Cardiac muscle cell (in vitro differentiated cells and primary cell): ENCODE results near the gene SH2D4B. TPM values are rescaled to one million over a fixed set of nuclear protein-coding genes. Genes with fewer than 3 reads are reported as not detected.

Experiments
- DNase-seq, 2 donors: peaks; one replicate each; pipeline versions ENCODE4 v3.0.0 to v3.0.0-alpha.2; 2010 to 2017; ENCODE audit warnings: low read depth in 1 of 2, low spot score in 1 of 2
- H3K27ac ChIP-seq: fragments of 200-600 bp; sonication (generic); 2 replicates; pipeline ENCODE4 v1.5.1; 2016
- H3K27me3 ChIP-seq: fragments of 200-600 bp; sonication (generic); 2 replicates; pipeline ENCODE4 v1.6.0; 2016; ENCODE audit warnings: control low read depth
- H3K36me3 ChIP-seq: fragments of 200-600 bp; sonication (generic); 2 replicates; pipeline ENCODE4 v1.5.1; 2016; ENCODE audit warnings: control low read depth
- H3K4me1 ChIP-seq: fragments of 200-600 bp; sonication (generic); 2 replicates; pipeline ENCODE4 v1.8.1; 2017; ENCODE audit warnings: low read depth, mild to moderate bottlenecking, mixed run types
- H3K4me3 ChIP-seq: fragments of 200-600 bp; sonication (generic); 2 replicates; pipeline ENCODE4 v1.5.1; 2016; ENCODE audit warnings: mild to moderate bottlenecking
- H3K9me3 ChIP-seq: fragments of 200-600 bp; sonication (generic); 2 replicates; pipeline ENCODE4 v1.5.1; 2017; ENCODE audit warnings: low read depth, mild to moderate bottlenecking, control low read depth
- polyA plus RNA-seq: library from polyadenylated mRNA; unstranded; fragments of >200 nt; fragmentation: Nextera tagmentation; extraction: Ambion mirVana; gene quantifications from 2 replicates; pipeline ENCODE4 v1.2.1, GENCODE V29; 2016
- total RNA-seq: library from RNA; depleted of rRNA; stranded (reverse); fragments of >200 nt; gene quantifications from 2 replicates; pipeline ENCODE4 v1.2.3, GENCODE V29; 2016
- TF ChIP-seq, protein P1 (sequence below): IDR thresholded peaks from 2 replicates; pipeline ENCODE4 v1.5.1; 2012; ENCODE audit warnings: low read depth, mild to moderate bottlenecking, low read length

SH2D4B gene
- total and polyA plus RNA-seq, 2 experiments from 2014 or later, result not detected

DNA sequence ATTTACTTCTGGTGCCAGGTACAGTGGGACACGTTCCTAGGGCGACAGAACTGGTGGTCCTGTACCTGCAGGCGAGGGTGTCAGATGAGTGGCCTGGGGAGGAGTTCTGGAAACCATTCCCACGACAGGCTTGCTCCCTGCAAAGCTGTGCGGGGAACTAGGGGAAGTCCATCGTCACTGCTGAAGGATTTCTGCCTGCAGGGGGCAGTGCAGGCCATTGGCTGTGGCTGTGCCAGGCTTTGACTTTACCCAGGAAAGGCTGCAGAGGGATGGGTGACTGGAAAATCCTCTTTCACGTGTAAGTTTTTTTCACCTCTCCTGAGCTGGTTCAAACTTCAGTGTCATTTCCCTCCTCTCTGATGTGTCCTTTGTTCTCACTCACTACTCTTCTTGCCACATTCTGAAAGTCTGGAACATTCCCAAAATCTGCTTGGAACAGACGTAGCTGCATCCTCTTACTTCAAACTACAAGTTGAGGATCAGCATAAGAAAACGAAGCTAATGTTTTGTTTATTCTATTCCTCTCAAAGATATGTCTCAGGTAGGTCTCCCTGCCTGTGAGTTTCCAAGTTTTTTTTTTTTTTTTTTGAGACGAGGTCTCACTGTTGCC, 126.5 kb downstream of the SH2D4B start:
- TF ChIP-seq, protein P1, sequence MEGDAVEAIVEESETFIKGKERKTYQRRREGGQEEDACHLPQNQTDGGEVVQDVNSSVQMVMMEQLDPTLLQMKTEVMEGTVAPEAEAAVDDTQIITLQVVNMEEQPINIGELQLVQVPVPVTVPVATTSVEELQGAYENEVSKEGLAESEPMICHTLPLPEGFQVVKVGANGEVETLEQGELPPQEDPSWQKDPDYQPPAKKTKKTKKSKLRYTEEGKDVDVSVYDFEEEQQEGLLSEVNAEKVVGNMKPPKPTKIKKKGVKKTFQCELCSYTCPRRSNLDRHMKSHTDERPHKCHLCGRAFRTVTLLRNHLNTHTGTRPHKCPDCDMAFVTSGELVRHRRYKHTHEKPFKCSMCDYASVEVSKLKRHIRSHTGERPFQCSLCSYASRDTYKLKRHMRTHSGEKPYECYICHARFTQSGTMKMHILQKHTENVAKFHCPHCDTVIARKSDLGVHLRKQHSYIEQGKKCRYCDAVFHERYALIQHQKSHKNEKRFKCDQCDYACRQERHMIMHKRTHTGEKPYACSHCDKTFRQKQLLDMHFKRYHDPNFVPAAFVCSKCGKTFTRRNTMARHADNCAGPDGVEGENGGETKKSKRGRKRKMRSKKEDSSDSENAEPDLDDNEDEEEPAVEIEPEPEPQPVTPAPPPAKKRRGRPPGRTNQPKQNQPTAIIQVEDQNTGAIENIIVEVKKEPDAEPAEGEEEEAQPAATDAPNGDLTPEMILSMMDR, result peak; percentile 93
- H3K27me3 ChIP-seq, result no peaks in the 10 kb centered on the region
- no peak overlapping the region for H3K27ac ChIP-seq
- peaks cover 21% of the 10 kb centered on the region for H3K4me1 ChIP-seq
- DNase-seq, result peak; percentile 73 to 91
- no peaks in the 10 kb centered on the region for H3K9me3 ChIP-seq
- no peak overlapping the region for H3K4me3 ChIP-seq
- H3K36me3 ChIP-seq, result no peaks in the 10 kb centered on the region

DNA sequence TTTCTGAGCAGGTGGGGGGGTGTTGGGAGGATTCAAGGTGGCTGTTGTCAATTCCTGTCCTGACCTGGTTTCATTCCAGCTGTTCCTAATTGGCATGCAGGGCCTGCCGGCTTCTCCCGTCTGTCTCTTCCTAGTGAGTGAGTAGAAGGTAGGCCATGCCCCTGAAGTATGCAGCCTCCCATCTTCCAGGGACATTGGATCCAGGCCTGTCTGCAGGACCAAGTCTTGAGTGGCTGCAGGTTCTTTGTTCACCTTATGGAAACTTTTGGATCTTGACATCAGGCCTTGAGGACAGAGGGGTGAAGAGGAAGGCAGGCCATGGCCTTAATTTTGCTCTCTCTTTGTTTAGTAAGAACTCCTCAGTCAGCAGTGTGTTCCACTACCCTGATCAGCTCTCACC, 131.8 kb downstream of the SH2D4B start:
- H3K4me3 ChIP-seq, result no peak overlapping the region
- H3K4me1 ChIP-seq, result peaks cover 4% of the 10 kb centered on the region
- DNase-seq, result no peak
- H3K27ac ChIP-seq, result no peak overlapping the region
- no peaks in the 10 kb centered on the region for H3K27me3 ChIP-seq
- TF ChIP-seq, protein P1, result no peak
- H3K9me3 ChIP-seq, result no peaks in the 10 kb centered on the region
- H3K36me3 ChIP-seq, result no peaks in the 10 kb centered on the region

DNA sequence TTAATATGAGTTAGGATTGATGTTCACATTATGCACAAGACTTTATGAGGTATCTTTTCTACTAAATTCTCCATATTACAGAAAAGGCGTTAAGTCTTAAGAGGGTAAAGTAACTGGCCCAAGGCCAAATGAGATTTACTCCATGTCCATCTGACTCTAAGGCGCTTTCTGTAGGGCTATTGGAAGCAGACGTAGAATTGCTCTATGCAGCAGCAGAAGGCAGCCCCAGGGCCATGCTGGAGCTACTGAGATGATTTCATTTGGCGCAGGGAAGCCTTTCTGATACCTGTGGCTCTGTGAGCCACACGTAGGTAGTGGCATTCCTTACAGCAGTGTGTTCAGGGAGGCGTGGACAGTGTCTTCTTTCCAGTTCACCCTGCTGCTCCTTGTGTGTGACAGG, 133.1 kb downstream of the SH2D4B start:
- no peak overlapping the region for H3K27ac ChIP-seq
- H3K4me3 ChIP-seq, result no peak overlapping the region
- no peaks in the 10 kb centered on the region for H3K9me3 ChIP-seq
- no peaks in the 10 kb centered on the region for H3K27me3 ChIP-seq
- no peak for DNase-seq
- H3K4me1 ChIP-seq, result peaks cover 4% of the 10 kb centered on the region
- TF ChIP-seq, protein P1, result no peak
- H3K36me3 ChIP-seq, result no peaks in the 10 kb centered on the region

DNA sequence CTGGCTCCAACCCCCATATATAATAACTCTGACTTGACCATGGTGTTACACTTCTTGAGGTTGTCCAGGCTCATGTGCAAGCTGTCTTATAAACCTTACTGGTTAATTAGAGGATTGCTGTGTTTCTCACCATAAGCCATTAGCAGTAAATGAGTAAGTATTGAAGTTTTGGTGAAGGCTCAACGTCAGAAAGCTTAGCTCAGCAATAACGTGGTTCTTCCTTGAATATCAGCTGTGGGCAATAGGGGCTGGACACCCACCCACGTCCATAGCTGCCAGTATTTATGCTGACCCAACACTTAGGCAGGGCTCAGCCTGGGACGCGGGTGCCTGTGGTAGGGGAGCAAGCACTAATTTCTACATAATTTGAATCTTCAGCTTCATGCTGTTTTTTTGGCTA, 134.1 kb downstream of the SH2D4B start:
- Histone ChIP-seq H3K4me1 (no peaks in the 10 kb centered on the region), H3K9me3 (no peaks in the 10 kb centered on the region), H3K4me3 (no peak overlapping the region), H3K27me3 (no peaks in the 10 kb centered on the region), H3K36me3 (no peaks in the 10 kb centered on the region), H3K27ac (no peak overlapping the region)
- DNase-seq, result no peak
- TF ChIP-seq, protein P1, result no peak

DNA sequence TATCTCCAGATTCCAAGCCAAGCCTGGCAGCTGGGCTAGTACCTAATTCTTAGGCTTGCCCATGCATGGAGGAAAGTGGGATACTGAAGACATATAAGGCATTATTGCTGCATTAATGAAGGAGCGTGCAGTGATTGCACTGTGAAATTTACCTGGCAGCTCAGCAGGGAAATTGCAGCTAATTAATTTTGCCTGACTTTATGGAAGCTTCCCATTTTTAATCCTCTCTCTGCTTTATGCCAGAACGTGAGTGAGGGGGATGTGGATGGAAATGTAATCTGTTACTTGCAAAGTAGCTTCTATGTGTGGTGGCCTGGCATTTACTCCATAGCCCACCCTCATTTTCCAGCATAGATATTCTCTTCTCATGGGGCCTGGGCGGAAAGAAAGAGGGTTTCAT, 134.9 kb downstream of the SH2D4B start:
- no peaks in the 10 kb centered on the region for H3K4me1 ChIP-seq
- no peak for DNase-seq
- no peaks in the 10 kb centered on the region for H3K27me3 ChIP-seq
- no peak overlapping the region for H3K27ac ChIP-seq
- TF ChIP-seq, protein P1, result no peak
- H3K36me3 ChIP-seq, result no peaks in the 10 kb centered on the region
- H3K4me3 ChIP-seq, result no peak overlapping the region
- H3K9me3 ChIP-seq, result no peaks in the 10 kb centered on the region

DNA sequence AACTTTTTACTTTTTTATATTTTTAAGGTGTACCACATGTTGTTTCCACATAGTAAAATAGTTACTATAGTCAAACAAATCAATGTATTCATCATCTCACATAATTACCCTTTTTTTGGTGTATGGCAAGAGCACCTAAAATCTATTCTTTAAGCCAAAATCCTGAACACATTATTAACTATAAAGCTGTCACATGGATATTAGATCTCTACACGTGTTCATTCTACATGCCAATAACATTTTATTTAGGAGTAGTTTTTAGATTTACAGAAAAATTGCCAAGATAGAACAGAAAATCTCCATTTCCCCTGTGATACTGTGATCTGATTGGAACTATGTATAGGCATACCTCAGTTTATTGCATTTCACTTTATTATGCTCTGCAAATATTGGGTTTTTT, 137.1 kb downstream of the SH2D4B start:
- no peaks in the 10 kb centered on the region for H3K4me1 ChIP-seq
- no peaks in the 10 kb centered on the region for H3K9me3 ChIP-seq
- no peak for DNase-seq
- H3K36me3 ChIP-seq, result no peaks in the 10 kb centered on the region
- TF ChIP-seq, protein P1, result no peak
- H3K27ac ChIP-seq, result no peak overlapping the region
- no peaks in the 10 kb centered on the region for H3K27me3 ChIP-seq
- H3K4me3 ChIP-seq, result no peak overlapping the region
